Activated T-helper 1 cell treated with Interleukin-2 at 50 U/mL for 16 hours (primary cell): ENCODE measurements around the gene C10orf105.

ENCODE experiments used
- DNase-seq: peaks from one replicate; pipeline ENCODE4 v3.0.0-alpha.2; 2020; ENCODE audit warnings: low read depth

The C10orf105 gene

GRCh38 chr10:71719464-71720201 lies at the start of gene C10orf105:
TSS of gene C10orf105 (minus strand) at chr10:71719778. CDS start at chr10:71716337, 3,441 bp downstream.
- DNase-seq, result no peak

- DNase-seq, result no peak
Observed at GRCh38 chr10:71767420-71768035, 48.0 kb upstream of the C10orf105 start.

DNA sequence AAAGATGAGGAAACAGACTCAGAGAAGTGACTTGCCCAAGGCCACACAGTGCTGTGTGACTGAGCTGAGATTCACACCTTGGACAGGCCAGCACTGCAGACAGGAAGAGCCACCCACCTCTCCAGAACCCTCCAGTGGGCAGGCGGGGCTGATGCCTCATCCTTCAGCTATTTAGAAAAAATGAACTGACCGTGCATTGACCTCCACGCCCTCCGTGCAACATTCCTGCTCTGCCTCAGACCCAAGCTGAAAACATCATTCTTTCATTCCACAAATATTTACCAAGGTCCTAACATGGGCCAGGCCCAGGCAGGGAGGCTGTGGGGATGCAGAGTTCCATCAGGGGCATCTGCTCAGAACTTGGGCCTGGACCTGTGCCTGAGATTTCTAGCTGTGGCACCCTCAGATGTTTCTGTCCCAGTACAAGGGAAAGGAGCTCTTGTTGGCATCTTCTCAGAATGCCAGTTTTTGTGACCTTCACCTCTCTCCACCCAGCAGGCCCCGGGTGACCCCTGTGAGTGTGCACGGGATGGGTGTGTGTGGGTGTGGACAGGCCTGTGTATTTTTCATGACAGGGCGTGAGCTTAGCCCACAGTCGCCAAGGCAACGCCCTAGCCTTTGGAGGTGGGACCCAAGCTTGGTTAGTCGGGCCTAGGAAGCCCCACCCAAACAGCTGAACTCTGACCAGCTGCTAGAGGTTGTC lies 47.3 kb upstream of the C10orf105 start:
- DNase-seq, result no peak

DNA sequence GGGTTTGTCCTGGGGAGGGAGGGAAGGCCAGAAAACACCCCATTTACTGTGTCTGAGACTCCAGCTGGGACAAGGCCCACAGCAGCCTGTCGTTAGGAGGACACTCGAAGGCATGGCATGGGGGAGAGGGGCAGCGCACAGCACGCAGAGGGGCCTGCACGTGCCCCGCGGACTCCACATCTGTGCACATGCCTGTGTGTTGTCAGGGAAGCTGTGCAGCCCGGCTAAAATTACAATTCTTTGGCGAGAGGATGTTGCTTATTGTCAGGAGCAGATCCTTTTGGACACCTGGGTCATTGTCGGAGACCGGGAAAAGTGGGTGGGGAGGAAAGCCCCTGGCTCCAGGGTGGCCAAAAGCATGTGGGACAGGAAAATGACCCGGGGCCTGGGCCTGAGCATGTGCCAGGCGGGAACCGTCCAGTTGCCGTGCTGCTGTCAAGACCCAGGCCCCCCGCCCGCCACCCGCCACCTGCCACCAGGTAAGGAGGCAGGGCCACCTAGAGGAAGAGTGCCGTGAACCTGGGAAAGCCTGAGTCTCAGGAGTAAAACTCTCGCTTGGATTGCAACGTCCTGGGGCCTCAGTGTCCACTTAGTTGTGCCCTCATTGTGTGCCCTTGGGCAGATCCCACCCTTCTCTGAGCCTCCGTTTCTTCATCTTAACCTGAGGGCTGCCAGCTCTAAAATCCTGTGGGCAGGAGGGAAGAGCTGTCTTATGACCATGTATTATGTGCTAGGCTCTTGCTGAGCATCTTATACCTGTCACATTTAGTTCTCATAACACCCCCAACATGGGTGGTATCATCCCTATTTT lies 46.5 kb upstream of the C10orf105 start:
- DNase-seq, result no peak

GRCh38 chr10:71765176-71765904 lies 45.8 kb upstream of the C10orf105 start:
- DNase-seq, result no peak

DNA sequence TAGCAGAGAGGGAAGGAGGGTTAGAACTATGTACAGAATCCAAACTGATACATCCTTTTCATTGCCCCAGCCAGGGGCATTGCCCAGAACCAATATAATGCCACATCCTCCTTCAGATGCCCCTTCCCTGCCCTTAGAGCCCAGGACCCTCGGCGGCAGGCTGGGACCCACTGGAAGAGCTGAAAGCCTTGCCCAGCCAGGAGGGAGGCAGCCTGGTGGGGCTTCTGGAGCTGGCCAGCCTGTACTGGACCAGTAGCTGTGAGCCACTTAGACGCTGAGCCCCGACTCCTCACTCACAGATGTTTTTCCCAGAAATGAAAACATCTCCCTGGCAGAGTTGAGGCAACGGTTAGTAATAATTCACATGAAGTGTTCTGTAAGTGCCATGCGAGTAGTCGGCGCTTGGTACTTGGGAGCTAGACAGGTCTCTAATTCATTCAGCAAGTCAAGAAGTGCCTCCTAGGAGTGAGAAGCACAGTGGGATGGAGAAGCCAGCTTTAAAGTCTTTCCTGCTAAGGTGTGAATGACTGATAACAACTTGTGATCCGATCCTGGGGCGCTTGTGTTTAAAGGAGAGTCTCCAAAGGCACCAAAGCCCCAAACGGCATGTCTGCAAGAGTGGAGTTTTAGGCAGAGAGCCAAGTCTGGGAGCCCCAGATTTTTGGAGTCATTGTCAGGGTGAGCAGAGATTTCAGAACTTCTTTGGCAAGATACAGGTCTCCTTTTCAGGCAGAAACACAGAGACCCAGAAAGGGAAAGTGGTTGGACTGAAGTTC lies 44.0 kb upstream of the C10orf105 start:
- no peak for DNase-seq

GRCh38 chr10:71762324-71762723 lies 42.7 kb upstream of the C10orf105 start:
- no peak for DNase-seq

DNA sequence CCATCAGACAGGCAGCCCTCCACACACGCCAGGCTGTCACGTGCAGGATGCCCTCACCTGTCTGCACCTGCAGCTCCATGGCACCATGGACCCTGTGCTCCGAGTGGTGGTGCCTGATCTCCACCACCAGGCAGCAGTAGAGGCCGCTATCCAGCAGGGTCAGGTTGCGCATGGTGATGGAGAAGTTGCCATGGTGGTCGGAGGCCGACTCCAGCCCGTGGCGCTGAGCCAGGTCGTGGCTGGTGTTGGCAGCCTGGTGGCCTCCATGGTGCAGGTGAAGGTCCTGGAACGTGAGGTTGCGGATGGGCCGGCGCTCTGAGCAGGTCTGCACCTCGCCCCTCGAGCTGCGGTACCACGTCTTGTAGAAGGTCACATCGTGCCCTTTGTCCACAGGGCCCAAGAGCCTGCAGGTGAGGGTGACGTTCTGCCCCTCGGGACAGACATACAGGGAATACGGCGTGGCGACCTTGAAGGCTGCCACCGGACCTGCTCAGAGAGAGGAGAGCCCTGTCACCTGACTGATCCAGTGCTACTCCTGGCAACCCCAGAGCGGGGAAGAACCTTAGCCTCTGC lies 42.0 kb upstream of the C10orf105 start:
- DNase-seq, result no peak

DNA sequence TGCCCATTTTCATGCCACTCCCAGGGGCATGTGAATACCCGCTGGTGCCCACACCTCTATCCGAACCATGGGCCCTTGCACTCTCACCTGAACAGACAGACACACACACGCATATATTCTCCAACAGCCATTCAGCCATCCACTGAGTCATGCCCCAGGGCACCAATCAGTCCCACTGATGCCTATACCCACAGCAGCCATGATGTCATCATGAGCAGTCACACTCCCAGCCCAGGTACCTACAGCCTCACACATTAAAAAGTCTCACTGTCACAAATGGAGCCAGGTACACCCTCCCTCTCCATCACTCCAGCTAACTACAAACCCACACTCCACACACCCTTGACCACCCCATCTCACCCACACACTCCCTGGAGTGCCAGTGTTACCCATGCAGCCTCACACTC lies 41.5 kb upstream of the C10orf105 start:
- no peak for DNase-seq

- no peak for DNase-seq
Observed at GRCh38 chr10:71757399-71757922, 37.9 kb upstream of the C10orf105 start.

- DNase-seq, result no peak
Observed at GRCh38 chr10:71756311-71757191, 37.0 kb upstream of the C10orf105 start.

DNA sequence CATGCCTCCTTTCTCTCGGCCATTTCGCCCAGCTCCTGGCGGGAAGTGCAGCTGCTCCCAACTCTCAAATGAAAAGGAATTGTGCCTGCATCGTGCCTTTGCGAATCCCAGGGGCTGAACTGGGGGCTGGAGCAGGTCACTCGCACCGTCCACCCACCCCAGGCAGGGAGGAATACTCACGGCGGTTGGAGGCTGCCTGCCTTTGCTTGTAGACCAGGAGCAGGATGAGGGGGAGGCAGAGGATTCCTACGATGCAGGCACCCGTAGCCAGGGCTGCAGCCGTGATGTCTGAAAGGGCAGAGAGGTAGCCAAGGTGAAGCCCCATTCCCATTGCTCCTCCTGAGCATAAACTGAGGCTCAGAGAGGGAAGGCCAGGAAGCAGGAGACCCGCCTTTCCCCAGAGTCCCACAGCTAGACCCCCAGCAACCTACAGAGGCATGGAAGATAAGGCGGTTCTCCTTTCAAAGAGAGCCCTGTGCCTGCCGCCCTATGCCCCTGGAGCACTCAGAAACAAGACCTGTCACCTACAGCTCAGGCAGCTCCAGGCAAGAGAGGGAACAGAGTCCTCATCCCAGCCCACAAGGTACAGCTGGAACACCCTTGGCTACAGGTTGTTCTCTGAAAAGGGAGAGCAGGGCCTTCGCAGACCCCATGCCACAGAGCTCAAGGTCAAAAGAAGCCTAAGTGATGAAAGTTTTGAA lies 35.8 kb upstream of the C10orf105 start:
- no peak for DNase-seq

GRCh38 chr10:71754562-71754961 lies 35.0 kb upstream of the C10orf105 start:
- no peak for DNase-seq

GRCh38 chr10:71753960-71754505 lies 34.5 kb upstream of the C10orf105 start:
- no peak for DNase-seq

GRCh38 chr10:71753091-71753959 lies 33.7 kb upstream of the C10orf105 start:
- DNase-seq, result no peak

DNA sequence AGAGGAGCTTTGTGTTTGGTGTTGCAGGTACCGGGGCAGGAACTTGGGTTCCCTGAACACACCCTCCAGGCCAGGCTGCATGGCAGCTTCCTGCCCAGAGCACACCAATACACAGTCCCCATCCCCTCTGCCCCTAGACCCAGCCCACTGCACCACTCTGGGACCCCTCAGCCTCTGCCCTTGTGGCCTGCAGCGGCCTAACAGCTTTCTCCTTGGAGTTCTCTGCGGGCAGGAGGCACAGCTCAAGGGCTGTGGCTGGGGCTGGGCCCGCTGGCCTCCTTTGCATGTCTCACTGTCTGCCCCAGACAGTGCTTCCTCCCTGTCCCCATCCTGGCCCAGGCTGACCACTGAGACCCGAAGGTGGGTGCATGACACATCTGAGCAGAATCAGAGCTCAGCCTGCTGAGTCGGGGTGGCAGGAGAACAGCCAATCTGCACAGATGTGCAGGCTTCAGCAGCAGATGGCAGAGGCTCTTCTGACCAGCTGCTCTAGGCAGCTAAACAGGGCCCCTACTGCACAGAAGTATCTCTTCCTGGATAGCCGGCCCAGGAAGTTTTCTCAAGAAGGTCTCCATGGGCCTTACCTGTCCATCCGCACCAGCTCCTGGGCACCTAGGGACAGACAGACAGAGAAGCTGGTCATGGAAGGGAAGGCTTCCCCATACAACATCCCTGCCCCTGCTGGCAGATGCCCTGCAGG lies 33.0 kb upstream of the C10orf105 start:
- DNase-seq, result no peak
